D721Med (cell line): ENCODE results near the gene KRT37.

Source experiments
- DNase-seq: peaks from one replicate; pipeline ENCODE4 v3.0.0; 2011; ENCODE audit warnings: low spot score; ENCODE audit not compliant: insufficient read length
- FAIRE-seq: peaks from 2 replicates; lab custom pipeline; 2011; peaks lifted over from hg19 to GRCh38; lab: Jason Lieb, UNC
- TF ChIP-seq, protein P1 (sequence below): IDR thresholded peaks from 2 replicates; pipeline ENCODE4 v1.5.1; 2012; ENCODE audit warnings: mild to moderate bottlenecking, control low read depth; ENCODE audit not compliant: insufficient read depth; ENCODE audit errors: missing control alignments

The KRT37 gene

DNA sequence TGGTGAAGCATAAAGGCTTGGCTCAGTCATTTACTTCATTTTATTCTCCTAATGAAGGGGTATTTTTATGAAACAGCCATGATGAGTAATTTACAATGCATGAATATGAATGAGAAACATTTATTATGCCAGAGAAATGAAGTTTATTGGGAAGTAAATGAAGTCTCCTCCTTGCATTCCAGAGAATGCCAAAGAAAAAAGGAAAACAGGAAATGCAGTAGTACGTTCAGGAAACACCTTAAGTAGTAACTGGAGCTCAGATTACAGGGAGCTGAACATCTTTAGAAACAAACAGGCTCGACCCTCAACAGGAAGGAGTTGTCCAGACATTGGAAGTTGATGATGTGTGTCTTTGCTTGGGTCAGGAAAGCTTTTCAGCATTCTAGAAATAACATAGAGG lies 46.8 kb downstream of the KRT37 start:
- no peak for FAIRE-seq
- TF ChIP-seq, protein P1, sequence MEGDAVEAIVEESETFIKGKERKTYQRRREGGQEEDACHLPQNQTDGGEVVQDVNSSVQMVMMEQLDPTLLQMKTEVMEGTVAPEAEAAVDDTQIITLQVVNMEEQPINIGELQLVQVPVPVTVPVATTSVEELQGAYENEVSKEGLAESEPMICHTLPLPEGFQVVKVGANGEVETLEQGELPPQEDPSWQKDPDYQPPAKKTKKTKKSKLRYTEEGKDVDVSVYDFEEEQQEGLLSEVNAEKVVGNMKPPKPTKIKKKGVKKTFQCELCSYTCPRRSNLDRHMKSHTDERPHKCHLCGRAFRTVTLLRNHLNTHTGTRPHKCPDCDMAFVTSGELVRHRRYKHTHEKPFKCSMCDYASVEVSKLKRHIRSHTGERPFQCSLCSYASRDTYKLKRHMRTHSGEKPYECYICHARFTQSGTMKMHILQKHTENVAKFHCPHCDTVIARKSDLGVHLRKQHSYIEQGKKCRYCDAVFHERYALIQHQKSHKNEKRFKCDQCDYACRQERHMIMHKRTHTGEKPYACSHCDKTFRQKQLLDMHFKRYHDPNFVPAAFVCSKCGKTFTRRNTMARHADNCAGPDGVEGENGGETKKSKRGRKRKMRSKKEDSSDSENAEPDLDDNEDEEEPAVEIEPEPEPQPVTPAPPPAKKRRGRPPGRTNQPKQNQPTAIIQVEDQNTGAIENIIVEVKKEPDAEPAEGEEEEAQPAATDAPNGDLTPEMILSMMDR = no peak
- DNase-seq = no peak
